GM19239 (cell line): Measurements from ENCODE around the gene ALX1.

ENCODE experiments used
- DNase-seq: peaks from one replicate; pipeline ENCODE4 v3.0.0; 2011; ENCODE audit warnings: low spot score; ENCODE audit not compliant: insufficient read length
- FAIRE-seq: peaks from 2 replicates; lab custom pipeline; 2011; peaks lifted over from hg19 to GRCh38; lab: Jason Lieb, UNC

ALX1 gene

GRCh38 chr12:85280165-85280983 is at the start of gene ALX1:
Gene ALX1, plus strand, starts transcription at chr12:85280220. Its CDS starts 42 bp downstream, at chr12:85280262.
- FAIRE-seq: no peak

GRCh38 chr12:85237327-85237726 is 42.7 kb upstream of the ALX1 start:
- FAIRE-seq (no peak), DNase-seq (no peak)

More at GRCh38 chr12:85280165-85280983, at the start of gene ALX1:
- DNase-seq: no peak

- FAIRE-seq: no peak
- no peak for DNase-seq
Measured at GRCh38 chr12:85244561-85244960, 35.5 kb upstream of the ALX1 start.

GRCh38 chr12:85253853-85254252 is 26.2 kb upstream of the ALX1 start:
- no peak for FAIRE-seq
- DNase-seq: no peak

DNA sequence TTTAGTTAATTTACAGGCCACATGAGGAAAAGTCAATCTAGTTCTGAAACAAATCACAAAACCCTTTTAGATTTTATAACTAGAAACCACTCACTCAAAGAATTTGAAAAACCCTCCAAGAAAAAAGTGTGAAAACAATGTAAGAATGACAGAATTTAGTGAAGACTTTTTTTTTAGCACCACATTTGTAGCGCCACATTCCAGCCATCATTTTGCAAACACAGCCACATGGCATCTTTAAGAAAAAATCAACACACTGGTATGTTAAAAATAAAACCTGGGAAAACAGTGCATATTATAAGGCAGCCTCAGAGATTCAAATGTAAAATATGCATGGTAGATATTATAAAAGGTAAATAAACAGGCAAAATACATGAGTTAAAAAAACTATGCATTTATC is 22.3 kb upstream of the ALX1 start:
- no peak for DNase-seq
- no peak for FAIRE-seq

GRCh38 chr12:85260447-85260846 is 19.6 kb upstream of the ALX1 start:
- DNase-seq (no peak), FAIRE-seq (no peak)

GRCh38 chr12:85260896-85261295 is 19.1 kb upstream of the ALX1 start:
- FAIRE-seq: no peak
- no peak for DNase-seq

DNA sequence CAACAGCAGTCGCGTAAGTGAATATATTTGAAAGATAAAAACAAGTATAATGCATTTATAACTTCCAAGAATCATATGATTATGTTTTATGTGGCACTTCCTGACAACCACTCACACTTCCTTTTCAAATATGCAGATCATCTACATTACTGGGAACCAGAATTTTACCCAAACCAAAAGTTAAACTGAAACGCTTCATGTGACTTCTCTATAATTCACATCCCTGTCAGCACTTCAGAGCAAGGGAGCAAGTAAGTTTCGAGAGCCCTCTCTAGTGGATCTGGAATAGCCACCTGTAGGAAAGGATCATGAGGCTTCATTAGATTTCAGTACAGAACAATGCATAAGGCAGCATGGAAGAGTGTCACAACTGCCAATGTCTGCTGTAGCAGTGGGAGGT is 13.7 kb upstream of the ALX1 start:
- FAIRE-seq (no peak), DNase-seq (no peak)

GRCh38 chr12:85273381-85274314 is 6.4 kb upstream of the ALX1 start:
- FAIRE-seq: no peak
- no peak for DNase-seq

- FAIRE-seq (no peak), DNase-seq (no peak)
Measured at GRCh38 chr12:85274315-85274651, 5.7 kb upstream of the ALX1 start.

DNA sequence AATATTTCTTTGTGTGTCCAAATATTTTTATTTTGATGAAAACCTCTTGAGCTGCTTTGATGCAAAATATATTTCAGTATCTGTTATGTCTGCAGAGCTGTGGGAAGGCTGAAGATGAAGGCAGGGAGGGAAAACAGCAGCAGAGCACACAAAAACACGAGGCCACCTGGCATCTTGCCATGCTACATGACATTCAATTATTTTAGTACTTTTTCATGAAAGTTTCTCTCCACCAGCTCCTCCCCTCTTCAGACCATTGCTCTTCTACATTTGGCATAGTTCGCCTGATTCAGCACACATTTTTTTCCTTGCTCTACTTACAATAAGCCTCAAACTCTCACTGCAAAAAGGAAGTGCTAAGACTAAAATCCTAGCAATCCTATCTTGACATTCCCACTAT is 4.6 kb upstream of the ALX1 start:
- no peak for DNase-seq
- no peak for FAIRE-seq

- DNase-seq (no peak), FAIRE-seq (no peak)
Measured at GRCh38 chr12:85277191-85277590, 2.8 kb upstream of the ALX1 start.

- DNase-seq (no peak), FAIRE-seq (no peak)
Measured at GRCh38 chr12:85277900-85278597, 2.0 kb upstream of the ALX1 start.

GRCh38 chr12:85278598-85279448 is 1.2 kb upstream of the ALX1 start:
- no peak for FAIRE-seq
- DNase-seq: no peak

DNA sequence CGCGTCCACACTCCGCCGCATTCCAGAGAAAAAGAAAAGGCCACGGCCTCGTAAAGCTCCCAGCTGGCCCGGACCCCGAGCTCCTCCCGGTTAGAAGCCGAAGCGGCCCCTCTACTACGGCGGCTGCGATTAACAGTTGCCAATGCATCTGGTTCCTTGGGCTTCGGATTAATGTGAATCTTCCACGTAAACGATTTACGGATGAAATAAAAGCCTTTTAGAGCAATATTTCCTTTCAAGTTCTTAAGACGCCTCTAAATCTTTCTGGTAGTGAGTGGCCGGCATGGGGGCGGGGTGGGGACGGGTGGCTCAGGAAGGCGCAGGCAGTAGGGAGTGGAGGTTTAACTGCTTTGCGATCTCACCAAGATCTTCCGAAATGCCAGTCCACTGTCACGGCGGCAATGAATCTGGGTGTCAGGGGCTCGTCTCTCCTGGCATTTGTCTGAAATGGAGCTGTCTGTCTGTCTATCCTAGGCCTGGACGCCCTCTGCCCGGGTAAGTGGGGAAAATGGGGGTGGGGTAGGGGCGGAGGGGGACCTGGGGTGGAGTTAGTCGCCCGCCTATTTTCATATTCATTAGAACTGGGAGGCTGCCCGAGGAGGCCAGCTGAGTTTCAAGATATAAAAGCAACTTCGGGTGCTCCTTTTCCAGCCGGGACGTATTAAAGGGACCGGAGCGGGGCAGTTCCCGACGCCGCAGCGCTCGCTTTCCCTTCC is 413 bp upstream of the ALX1 start:
- DNase-seq: no peak
- no peak for FAIRE-seq

GRCh38 chr12:85280984-85281630 is 1.1 kb downstream of the ALX1 start:
- DNase-seq (no peak), FAIRE-seq (no peak)

DNA sequence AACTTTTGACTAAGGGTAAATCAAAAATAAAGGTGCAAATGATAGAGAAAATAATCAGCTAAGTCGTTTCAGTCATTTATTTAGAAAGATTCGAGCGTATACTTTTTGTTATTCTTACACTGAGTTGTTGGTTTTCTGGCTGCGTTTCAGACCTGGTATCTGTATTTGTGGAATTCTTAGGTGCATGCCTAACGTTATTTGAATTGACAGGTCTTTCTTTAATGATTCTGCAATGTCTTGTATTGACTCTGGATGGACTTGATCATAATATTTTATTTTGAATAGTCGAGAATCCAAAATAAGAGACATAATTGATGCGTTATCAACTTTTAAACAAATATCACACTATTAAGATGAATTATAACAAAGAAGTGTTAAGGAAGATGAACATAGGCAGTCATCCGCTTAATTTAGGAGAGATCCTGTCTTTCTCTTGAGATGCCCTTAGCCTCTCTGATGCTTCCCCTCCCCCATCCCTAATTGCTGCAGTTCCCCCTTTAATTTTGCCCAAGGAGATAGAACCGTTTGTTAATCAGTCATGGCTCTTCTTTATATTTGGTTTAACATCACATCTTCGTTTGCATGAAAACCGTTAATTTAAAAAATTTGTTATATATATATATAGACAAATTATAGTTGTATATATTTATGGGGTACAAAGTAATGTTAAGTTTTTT is 1.8 kb downstream of the ALX1 start:
- FAIRE-seq: no peak
- no peak for DNase-seq

DNA sequence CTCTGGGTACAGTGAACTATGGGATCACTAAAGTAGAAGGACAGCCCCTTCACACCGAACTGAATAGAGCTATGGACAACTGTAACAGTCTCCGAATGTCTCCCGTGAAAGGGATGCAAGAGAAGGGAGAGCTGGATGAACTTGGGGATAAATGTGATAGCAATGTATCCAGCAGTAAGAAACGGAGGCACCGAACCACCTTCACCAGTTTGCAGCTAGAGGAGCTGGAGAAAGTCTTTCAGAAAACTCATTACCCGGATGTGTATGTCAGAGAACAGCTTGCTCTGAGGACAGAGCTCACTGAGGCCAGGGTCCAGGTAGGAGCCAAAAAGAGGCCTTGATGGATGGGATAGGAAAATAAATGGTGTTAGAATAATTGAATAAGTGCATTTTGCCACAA is 3.5 kb downstream of the ALX1 start:
- DNase-seq (no peak), FAIRE-seq (no peak)
